ENCODE data around the gene LAMA4.

LAMA4 gene

GRCh38 chr6:112231594-112232060, 22.7 kb downstream of the LAMA4 start:
- POLR2A ChIA-PET: no interaction called here
- DNase-seq (ENCODE audit: low read depth, low spot score): no peak
- CTCF ChIA-PET: interaction anchor here (1.2 kb wide), 1 partner anchor 42 kb away, joined by 3 read pairs; no protein-coding TSS in a partner anchor
- TF ChIP-seq CTCF (IDR thresholded peaks at IDR 0.05; ENCODE audit: insufficient read depth, low read length, missing control alignments): no peak
- H3K4me3 ChIP-seq (ENCODE audit: low read depth, low read length): no peak overlapping the region

GRCh38 chr6:112231164-112231563, 23.2 kb downstream of the LAMA4 start:
- ChIA-PET POLR2A (no interaction called here), CTCF (no interaction called here)
- no peak for TF ChIP-seq CTCF (IDR thresholded peaks at IDR 0.05; ENCODE audit: insufficient read depth, low read length, missing control alignments)
- H3K4me3 ChIP-seq (ENCODE audit: low read depth, low read length): no peak overlapping the region
- no peak for DNase-seq (ENCODE audit: low read depth, low spot score)

- no peak overlapping the region for H3K4me3 ChIP-seq (ENCODE audit: low read depth, low read length)
- no peak for TF ChIP-seq CTCF (IDR thresholded peaks at IDR 0.05; ENCODE audit: insufficient read depth, low read length, missing control alignments)
- no peak for DNase-seq (ENCODE audit: low read depth, low spot score)
- ChIA-PET CTCF (interaction anchor here (0.5 kb wide), 1 partner anchor 1708 kb away, joined by 3 read pairs; no protein-coding TSS in a partner anchor), POLR2A (no interaction called here)
Observed at GRCh38 chr6:112228480-112229332, 25.7 kb downstream of the LAMA4 start.

- POLR2A ChIA-PET: no interaction called here
- no peak for TF ChIP-seq CTCF (IDR thresholded peaks at IDR 0.05; ENCODE audit: insufficient read depth, low read length, missing control alignments)
Observed at GRCh38 chr6:112227992-112228391, 26.4 kb downstream of the LAMA4 start.

GRCh38 chr6:112227411-112227810, 27.0 kb downstream of the LAMA4 start:
- no peak for DNase-seq (ENCODE audit: low read depth, low spot score)
- ChIA-PET POLR2A (no interaction called here), CTCF (no interaction called here)

More at GRCh38 chr6:112227992-112228391, 26.4 kb downstream of the LAMA4 start:
- no peak overlapping the region for H3K4me3 ChIP-seq (ENCODE audit: low read depth, low read length)
- CTCF ChIA-PET: no interaction called here
- no peak for DNase-seq (ENCODE audit: low read depth, low spot score)

More at GRCh38 chr6:112227411-112227810, 27.0 kb downstream of the LAMA4 start:
- no peak for TF ChIP-seq CTCF (IDR thresholded peaks at IDR 0.05; ENCODE audit: insufficient read depth, low read length, missing control alignments)
- no peak overlapping the region for H3K4me3 ChIP-seq (ENCODE audit: low read depth, low read length)

Measured in AG04449 (cell line).